HG03575 (cell line): ENCODE measurements around the gene HS3ST1.

Experiments
- ATAC-seq: cut with Tn5 transposase; IDR thresholded peaks from one replicate; pipeline ENCODE4 v1.9.1; 2021; ENCODE audit not compliant: unreplicated experiment, insufficient number of reproducible peaks, low FRiP score; ENCODE audit errors: extremely low read depth

The HS3ST1 gene

DNA sequence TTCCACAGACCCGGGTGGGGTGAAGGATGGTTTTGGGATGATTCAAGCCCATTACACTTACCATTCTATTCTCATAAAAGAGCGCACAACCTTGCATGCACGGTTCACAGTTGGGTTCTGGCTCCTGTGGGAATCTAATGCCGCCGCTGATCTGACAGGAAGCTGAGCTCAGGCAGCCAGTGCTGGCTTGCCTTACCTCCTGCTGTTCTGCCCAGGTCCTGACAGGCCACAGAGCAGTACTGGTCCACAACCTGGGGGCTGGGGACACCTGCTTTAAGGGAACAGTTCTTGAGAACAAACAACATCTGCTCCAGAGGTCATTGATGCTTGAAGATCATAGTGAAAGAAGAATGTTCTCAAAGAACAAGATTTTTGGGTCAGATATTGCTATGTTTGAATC is 8.0 kb upstream of the HS3ST1 start:
- ATAC-seq: no peak

DNA sequence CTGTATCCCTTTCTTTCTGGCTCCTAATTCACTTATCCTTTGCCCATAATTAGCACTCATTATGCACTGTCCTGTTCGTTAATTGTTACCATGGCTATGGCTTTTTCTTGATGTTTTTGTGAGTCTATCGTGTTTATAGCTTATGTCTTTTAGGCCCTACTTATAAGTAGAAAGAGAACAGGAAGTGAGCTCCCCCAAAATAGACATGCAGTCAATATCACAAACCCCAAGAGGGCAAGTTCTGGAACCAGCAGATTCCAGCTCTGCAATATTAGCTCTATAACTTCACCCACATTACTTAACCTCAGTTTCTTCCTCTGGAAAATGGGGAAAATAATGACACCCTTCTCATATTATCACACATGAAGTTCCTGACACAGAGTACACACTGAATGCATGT is 7.4 kb upstream of the HS3ST1 start:
- ATAC-seq: no peak

- no peak for ATAC-seq
Observed at GRCh38 chr4:11435557-11435956, 6.9 kb upstream of the HS3ST1 start.

DNA sequence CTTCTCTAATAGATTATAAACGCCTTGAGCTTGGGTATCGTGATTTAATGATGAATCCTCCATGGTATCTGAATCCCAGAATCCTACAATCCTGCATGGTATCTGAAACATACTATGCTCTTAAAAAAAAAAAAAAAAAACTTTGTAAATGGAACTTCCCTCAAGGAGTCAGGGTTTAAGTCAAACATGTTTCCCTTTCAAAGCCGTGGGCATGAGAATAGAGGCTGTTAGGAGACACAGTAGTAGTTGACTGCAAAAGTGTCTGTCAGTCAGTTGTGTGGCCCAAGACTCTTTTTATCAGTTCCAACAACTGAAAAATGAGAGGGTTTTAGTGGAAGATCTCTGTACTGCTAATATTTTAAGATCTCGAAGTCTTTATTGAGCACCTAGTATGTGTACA is 2.4 kb upstream of the HS3ST1 start:
- ATAC-seq: no peak

DNA sequence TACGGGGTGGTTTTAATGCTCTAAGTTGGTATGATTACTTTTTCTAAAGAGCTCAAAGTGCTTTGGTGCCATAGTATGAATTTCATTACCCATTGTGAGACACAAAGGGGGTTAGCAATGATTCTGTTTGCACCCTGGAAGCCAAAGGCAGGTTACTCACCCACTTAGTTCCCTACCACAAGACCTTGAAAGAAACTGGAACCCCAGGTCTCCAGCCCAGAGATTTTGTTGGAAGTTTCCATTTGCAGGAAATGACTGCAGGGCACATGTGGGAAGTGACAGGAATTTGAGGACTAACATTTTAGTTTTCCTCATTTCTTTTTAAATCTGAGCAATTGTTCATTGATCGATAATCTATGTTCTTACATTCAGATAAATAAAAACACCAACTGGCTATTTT is 1.8 kb upstream of the HS3ST1 start:
- ATAC-seq: no peak

GRCh38 chr4:11429699-11430045 is 978 bp upstream of the HS3ST1 start:
- no peak for ATAC-seq

GRCh38 chr4:11428899-11429698 is 405 bp upstream of the HS3ST1 start:
- no peak for ATAC-seq

DNA sequence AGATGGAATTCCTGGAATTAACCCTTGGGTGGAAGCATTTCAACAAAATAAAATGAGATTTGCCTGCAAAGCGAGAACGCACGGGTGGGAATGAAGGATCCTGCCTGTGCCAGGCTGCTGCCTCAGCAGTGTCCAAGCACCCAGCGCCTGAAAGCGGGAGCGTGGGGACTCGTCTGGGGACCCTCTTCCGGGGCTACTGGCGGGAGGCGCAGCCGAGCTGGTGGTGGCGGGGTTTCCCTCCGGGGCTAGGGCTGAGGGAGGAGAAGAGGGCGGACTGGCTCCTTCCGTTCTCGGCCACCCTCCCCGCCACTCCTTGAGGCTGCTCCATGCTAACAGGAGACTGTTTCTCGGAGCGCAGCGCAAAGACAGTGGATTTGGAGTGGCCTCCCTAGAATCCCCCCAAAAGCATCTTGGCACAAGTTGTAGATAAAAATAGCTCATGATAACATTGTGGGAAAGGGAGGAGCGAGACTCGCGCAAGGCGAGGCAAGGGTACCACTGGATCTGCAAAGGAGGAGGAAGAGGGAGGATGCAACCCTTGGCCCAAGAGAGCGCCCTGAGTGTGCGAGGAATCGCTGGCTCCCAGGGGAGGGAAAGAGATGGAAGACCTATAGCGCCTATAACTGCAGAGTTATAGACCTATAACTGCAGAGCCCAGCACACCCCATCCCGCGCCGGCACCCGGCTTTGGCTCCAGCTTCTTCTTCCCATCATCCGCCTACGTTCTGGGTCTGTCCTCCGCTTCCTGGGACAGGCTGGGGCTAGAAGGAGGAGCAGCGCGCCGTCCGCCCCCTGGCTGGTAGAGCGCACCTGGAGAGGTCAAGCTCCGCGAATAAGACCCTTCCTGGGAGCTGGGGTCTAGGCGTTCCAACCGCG is 1.3 kb downstream of the HS3ST1 start:
- ATAC-seq: no peak

GRCh38 chr4:11426731-11427120 is 2.0 kb downstream of the HS3ST1 start:
- ATAC-seq: no peak

GRCh38 chr4:11426003-11426402 is 2.7 kb downstream of the HS3ST1 start:
- no peak for ATAC-seq

GRCh38 chr4:11424856-11425255 is 3.8 kb downstream of the HS3ST1 start:
- ATAC-seq: no peak

- ATAC-seq: no peak
Observed at GRCh38 chr4:11424000-11424399, 4.7 kb downstream of the HS3ST1 start.

DNA sequence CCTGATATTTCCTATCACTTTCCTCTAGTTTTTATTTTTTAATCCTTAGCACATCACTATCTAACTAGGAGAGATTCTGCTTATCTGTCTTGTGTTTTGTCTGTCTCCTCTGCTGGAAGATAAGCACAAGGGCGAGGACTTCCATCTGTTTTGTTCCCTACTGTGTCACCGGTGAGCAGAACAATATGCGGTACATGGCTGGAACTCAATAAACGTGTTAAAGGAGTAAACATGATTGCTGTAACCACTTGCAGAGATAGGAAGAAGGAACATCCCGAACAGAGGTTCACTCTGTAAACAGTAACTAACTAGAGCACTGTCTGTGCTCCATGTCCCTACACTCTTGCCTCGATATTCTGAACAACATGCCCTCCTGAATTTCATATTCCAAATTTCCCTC is 5.2 kb downstream of the HS3ST1 start:
- no peak for ATAC-seq

DNA sequence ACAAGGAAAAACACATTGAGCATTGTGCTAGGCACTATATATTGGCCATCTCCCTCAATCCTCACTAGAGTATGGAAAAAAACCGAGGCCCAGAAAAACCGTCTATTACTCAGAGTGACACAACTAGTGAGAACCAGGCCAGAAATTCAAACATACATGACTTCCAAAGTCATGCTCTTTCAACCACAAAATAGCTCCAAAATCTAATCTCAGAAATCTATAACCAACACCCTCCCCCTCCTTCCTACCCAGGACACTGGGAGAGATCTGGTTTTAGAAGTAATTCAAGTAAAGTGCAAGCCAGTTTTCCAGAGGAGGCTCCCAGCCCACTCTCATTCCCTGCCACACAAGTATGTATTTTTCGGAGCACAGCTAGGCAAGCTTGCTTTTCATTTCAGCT is 7.6 kb downstream of the HS3ST1 start:
- no peak for ATAC-seq

DNA sequence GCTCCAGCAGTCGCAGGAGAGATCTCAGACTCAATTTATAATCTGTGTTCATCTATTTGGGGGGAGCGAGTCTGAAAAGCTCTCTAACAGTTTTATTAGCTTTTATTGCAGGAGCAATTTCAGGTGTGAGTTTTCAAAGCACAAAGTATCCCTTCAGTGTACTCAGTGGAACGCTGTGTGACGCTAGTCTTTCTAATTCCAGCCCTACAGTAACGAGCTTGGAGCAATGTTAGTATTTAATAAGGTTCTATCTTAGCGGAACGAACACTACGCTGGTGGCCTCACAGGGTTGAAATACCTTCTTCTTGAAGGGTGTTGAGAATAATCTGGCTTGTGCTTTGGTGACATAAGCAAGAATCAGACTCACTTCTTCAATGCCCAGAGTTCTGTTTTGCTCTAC is 8.4 kb downstream of the HS3ST1 start:
- ATAC-seq: no peak

DNA sequence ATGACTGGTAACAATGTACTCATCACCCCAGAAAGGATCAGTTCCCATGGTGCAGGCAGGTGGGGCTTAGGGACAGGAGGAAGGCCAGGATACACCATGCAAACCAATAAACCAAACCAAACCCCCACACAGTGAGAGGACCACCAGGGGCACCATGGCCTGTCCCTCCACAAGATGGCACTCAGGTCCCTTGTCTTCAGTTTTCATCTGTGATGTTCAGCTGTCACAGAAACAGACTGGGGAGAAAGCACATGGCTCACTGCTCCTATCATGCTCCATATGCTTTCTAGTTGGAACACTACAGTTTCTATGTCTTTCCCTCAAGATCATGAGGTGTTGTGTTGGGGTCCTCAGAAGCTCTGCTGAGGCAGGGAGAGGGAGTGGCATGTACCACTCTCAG is 10.1 kb downstream of the HS3ST1 start:
- ATAC-seq: no peak

DNA sequence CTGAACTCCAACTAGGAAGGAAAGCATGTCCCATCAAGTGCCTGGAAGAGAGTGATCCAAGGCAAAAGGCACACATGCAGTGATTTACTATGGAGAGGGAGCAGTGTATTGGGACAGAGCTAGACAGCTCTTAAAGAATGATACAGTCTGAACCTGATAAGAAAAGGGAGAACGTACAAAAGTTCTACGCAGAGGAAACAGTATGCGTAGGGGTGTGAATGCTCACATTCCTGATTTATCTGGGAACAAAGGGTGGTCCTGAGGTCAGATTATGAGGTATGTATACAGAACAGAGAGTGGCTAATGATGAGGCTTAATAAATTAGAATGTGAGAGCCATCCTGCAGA is 12.0 kb downstream of the HS3ST1 start:
- ATAC-seq: no peak

DNA sequence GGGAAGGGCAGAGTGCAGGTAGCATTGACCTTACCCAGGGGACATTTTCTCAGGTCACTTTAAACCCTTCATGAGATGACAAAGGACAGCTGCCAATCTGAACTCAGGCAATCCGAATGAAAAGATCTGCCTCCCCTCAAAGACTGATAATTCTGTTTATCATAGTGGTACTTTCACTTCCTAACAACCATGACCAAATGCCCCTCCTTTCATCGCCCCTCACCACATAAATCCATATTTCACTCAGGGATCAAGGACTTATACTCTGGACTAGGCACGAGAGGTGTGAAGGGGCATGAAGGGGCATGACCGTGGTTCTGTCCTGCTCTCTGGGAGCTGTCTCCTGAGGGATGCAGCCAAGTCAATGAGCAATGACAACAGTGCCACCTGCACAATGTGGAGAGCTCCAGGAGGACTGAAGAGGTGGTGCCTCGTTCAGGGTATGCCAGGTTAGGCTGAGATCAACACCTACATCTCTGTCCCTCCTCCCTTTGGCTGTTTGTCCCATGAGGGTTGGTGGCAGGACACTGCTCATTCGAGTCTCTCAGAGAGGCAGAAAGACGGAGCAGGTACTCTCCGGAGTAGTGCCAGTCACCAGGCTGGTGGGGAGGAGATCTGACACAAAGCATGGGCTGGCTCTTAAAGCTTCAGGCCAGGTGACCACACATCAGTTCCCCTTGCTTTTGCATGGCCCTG is 12.5 kb downstream of the HS3ST1 start:
- no peak for ATAC-seq

DNA sequence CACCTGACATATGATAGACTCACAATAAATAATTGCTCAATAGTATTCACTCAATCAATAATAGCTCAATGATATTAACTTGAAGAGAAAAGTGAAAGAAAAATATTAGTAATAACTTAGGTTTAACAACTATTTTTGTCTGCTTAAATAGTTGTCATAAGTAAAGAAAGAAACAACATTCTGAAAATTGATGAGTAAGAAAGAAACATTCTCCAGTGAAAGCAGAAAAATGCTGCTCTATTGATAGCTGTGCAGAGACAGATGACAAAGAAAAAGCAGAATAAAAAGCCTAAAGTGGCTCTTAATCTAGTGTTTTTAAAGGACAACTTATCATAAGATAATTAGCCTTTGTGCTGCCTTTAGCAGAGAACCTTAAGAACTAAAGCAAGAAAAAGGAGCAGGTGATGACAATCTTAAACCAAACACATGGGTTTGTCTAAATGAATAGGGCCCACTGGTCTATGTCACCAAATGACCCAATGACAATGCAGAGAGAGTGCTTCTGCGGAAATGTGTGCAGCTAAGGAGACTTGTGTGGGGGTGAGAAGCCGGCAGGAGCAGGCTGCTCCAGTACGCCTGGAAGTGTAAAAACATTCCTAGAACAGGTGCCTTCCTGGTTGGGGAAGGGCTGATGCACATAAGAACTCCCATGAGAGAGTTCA is 13.2 kb downstream of the HS3ST1 start:
- ATAC-seq: peak; percentile 59
